GM12878 (cell line): ENCODE results near the gene MGRN1. TPM values are rescaled to one million over a fixed set of nuclear protein-coding genes. Genes with fewer than 3 reads are reported as not detected.

ENCODE experiments used
- ATAC-seq: fragments of 200-7000 bp; cut with Tn5 transposase; 3 replicates; pipeline ENCODE4 v1.9.1; 2020; ENCODE audit warnings: mild to moderate bottlenecking, moderate library complexity
- BruUV-seq: library from RNA; stranded (reverse); fragments of 400-500 nt; replicated peaks from 2 replicates; lab custom pipeline; 2021; lab: Mats Ljungman, UMichigan
- CTCF ChIA-PET: fragments of 300-600 bp; sonication (Branson Sonifier 250); formaldehyde crosslinking; extraction: SDS; loops from one replicate; lab custom pipeline; 2021; ENCODE audit warnings: inconsistent platforms; lab: Yijun Ruan, JAX
- POLR2A ChIA-PET: fragments of 350-600 bp; formaldehyde crosslinking; extraction: SDS; loops from one replicate; lab custom pipeline; 2021; ENCODE audit warnings: inconsistent platforms; lab: Charles Lee
- RAD21 ChIA-PET: fragments of 300-600 bp; sonication (Branson Sonifier 250); formaldehyde crosslinking; loops from one replicate; lab custom pipeline; 2023; ENCODE audit warnings: antibody characterized with exemption; ENCODE audit not compliant: unreplicated experiment; lab: Charles Lee
- SMC1A ChIA-PET: fragments of 300-600 bp; sonication (Branson Sonifier 250); formaldehyde crosslinking; loops from one replicate; lab custom pipeline; 2023; ENCODE audit not compliant: unreplicated experiment, uncharacterized antibody; lab: Charles Lee
- DNase-seq: peaks from one replicate; pipeline ENCODE4 v3.0.0-alpha.2; 2011; ENCODE audit warnings: low read depth, low spot score
- FAIRE-seq: peaks from 3 replicates; lab custom pipeline; 2011; peaks lifted over from hg19 to GRCh38; lab: Jason Lieb, UNC
- H2AFZ ChIP-seq: 2 replicates; pipeline ENCODE4 v1.6.0; 2011; ENCODE audit warnings: low read depth, low read length, control low read depth; ENCODE audit not compliant: control insufficient read depth
- H3K27ac ChIP-seq: 2 replicates; pipeline ENCODE4 v1.5.1; 2011; ENCODE audit warnings: control low read depth; ENCODE audit not compliant: control insufficient read depth, insufficient read depth
- H3K27me3 ChIP-seq, 2 experiments: replicated peaks in 1 of 2; 2 replicates each; pipeline versions ENCODE4 v1.6.0 to v1.6.1; 2011; ENCODE audit warnings: low read length in 1 of 2; ENCODE audit not compliant: control insufficient read depth in 2 of 2, insufficient read depth in 2 of 2
- H3K36me3 ChIP-seq, 2 experiments: 2 replicates each; pipeline ENCODE4 v1.5.1; 2011; ENCODE audit warnings: low read length in 1 of 2; ENCODE audit not compliant: control insufficient read depth in 2 of 2, insufficient read depth in 2 of 2
- H3K4me1 ChIP-seq: 2 replicates; pipeline ENCODE4 v1.6.1; 2011; ENCODE audit warnings: mild to moderate bottlenecking, low read length, moderate library complexity, mixed read lengths; ENCODE audit not compliant: control insufficient read depth, insufficient read depth
- H3K4me2 ChIP-seq: 2 replicates; pipeline ENCODE4 v1.6.0; 2011; ENCODE audit warnings: control low read depth; ENCODE audit not compliant: control insufficient read depth, insufficient read depth
- H3K4me3 ChIP-seq: fragments of 200-600 bp; sonication (generic); 2 replicates; pipeline ENCODE4 v1.5.1; 2016
- H3K79me2 ChIP-seq: 2 replicates; pipeline ENCODE4 v1.6.0; 2011; ENCODE audit warnings: low read length; ENCODE audit not compliant: control insufficient read depth, insufficient read depth
- H3K9ac ChIP-seq: 2 replicates; pipeline ENCODE4 v1.8.0; 2011; ENCODE audit warnings: low read length, control low read depth, mixed read lengths; ENCODE audit not compliant: control insufficient read depth, insufficient read depth
- H3K9me3 ChIP-seq: replicated peaks from 3 replicates; pipeline ENCODE4 v1.5.1; 2011; ENCODE audit warnings: mild to moderate bottlenecking, low read length; ENCODE audit not compliant: control insufficient read depth, insufficient read depth
- H4K20me1 ChIP-seq: 2 replicates; pipeline ENCODE4 v1.6.0; 2011; ENCODE audit not compliant: control insufficient read depth, insufficient read depth
- CREB1 ChIP-seq: IDR thresholded peaks from 2 replicates; pipeline ENCODE4 v1.6.1; 2012; ENCODE audit warnings: low read depth, mild to moderate bottlenecking, inconsistent platforms
- EZH2 ChIP-seq: IDR thresholded peaks from 2 replicates; pipeline ENCODE4 v1.6.1; 2012; ENCODE audit warnings: low read depth, mild to moderate bottlenecking, control low read depth, inconsistent platforms, low read length, borderline replicate concordance; ENCODE audit not compliant: control insufficient read depth
- HCFC1 ChIP-seq: fragments of 150-350 bp; IDR thresholded peaks from 2 replicates; pipeline ENCODE4 v1.6.1; 2014; ENCODE audit warnings: low read length
- MLLT1 ChIP-seq: fragments of 450-650 bp; IDR thresholded peaks from 2 replicates; pipeline ENCODE4 v1.6.1; 2016; ENCODE audit warnings: mild to moderate bottlenecking
- NR2C1 ChIP-seq: fragments of 450-650 bp; IDR thresholded peaks from 2 replicates; pipeline ENCODE4 v1.6.1; 2017; ENCODE audit warnings: antibody characterized with exemption, mild to moderate bottlenecking, moderate library complexity
- NRF1 ChIP-seq: conservative IDR thresholded peaks from 2 replicates; pipeline ENCODE4 v1.6.1; 2011; ENCODE audit warnings: mild to moderate bottlenecking, low read depth, low read length, improper control_type of control experiment
- PKNOX1 ChIP-seq: fragments of 450-650 bp; IDR thresholded peaks from 2 replicates; pipeline ENCODE4 v1.6.1; 2016; ENCODE audit warnings: mild to moderate bottlenecking
- RUNX3 ChIP-seq: IDR thresholded peaks from 2 replicates; pipeline ENCODE4 v1.6.1; 2012; ENCODE audit warnings: low read length, inconsistent platforms
- SMAD1 ChIP-seq: fragments of 450-650 bp; IDR thresholded peaks from 2 replicates; pipeline ENCODE4 v1.6.1; 2018; ENCODE audit warnings: mild to moderate bottlenecking, low read depth; ENCODE audit not compliant: partially characterized antibody
- WGBS: methylation state at CpG from one replicate; pipeline ENCODE4 v1.1.6; 2016; ENCODE audit warnings: low lambda C conversion rate; ENCODE audit not compliant: insufficient replicate concordance, insufficient coverage; ENCODE audit errors: missing lambda C conversion rate; 5-methylcytosine and 5-hydroxymethylcytosine counted together
- in situ Hi-C: fragments of 300-500 bp; cut with MboI; formaldehyde crosslinking; loops from 9 replicates; pipeline ENCODE4 v1.14.3; 2018; ENCODE audit warnings: mixed read lengths
- intact Hi-C: fragments of 100-400 bp; cut with micrococcal nuclease; formaldehyde crosslinking; loops from one replicate; pipeline ENCODE4 v1.14.2; 2022; ENCODE audit not compliant: unreplicated experiment
- polyA plus RNA-seq, 11 experiments: library from polyadenylated mRNA; depleted of rRNA in 4 of 11; unstranded in 6 of 11; stranded (reverse) in 5 of 11; fragments of >200 nt; fragmentation: Nextera tagmentation in 4 of 11; fragmentation: Illumina TruSeq in 1 of 11; extraction: Ambion mirVana in 4 of 11; extraction: Trizol in 1 of 11; gene quantifications; 1 replicate in 1 of 11; 2 replicates in 10 of 11; pipeline versions ENCODE4 v1.2.1 to v1.2.3, GENCODE V29; 2011 to 2016; ENCODE audit warnings: inconsistent platforms in 2 of 11, missing spikeins in 2 of 11, low read depth in 1 of 11
- total RNA-seq, 4 experiments: library from RNA; depleted of rRNA in 3 of 4; stranded (reverse); fragments of >200 nt in 3 of 4; fragmentation: Illumina TruSeq in 1 of 4; extraction: Trizol in 1 of 4; gene quantifications; 2 replicates each; pipeline versions ENCODE4 v1.2.1 to v1.2.3, GENCODE V29; 2013 to 2021

Gene MGRN1
- total and polyA plus RNA-seq, 10 of the 15 experiments (the other 5 are each of a cell fraction or from before 2014, with no cell fraction given): 0.35 to 86.7 (median 14.6) TPM

- TF ChIP-seq NR2C1 (no peak), EZH2 (no peak), NRF1 (no peak), SMAD1 (no peak), CREB1 (no peak), RUNX3 (no peak)
Measured at GRCh38 chr16:4729876-4730275, 105.2 kb downstream of the MGRN1 start (continued).

GRCh38 chr16:4733211-4733742, 108.7 kb downstream of the MGRN1 start:
- TF ChIP-seq HCFC1: no peak
- no peak for TF ChIP-seq PKNOX1
- peak; percentile 90 for TF ChIP-seq MLLT1
- no peaks in the 10 kb centered on the region for H3K9me3 ChIP-seq
- peak overlapping the region; percentile 92 for H3K9ac ChIP-seq
- WGBS: 51% methylated on average over 17 of the region's 17 CpGs
- peaks cover 2% of the 10 kb centered on the region; the same call in 1 of the 2 replicates for H3K4me1 ChIP-seq
- peak overlapping the region; percentile 73 for H3K27ac ChIP-seq
- peak overlapping the region; percentile 87 for H3K4me3 ChIP-seq
- POLR2A ChIA-PET: interaction anchor here (2.0 kb wide), 1 partner anchor 35 kb away, joined by 15 read pairs; no protein-coding TSS in a partner anchor
- RAD21 ChIA-PET: interaction anchor here (1.7 to 2.7 kb wide), 3 partner anchors 35 to 100 kb away, joined by 4 to 18 read pairs (median 18); partner anchors contain the start of gene ROGDI
- FAIRE-seq: no peak
- intact Hi-C loops (no loop called here), in situ Hi-C loops (no loop called here)
- no peaks in the 10 kb centered on the region for H4K20me1 ChIP-seq
- H3K4me2 ChIP-seq: peak overlapping the region; percentile 100
- no peak for DNase-seq
- peaks cover 13% of the 10 kb centered on the region for H3K79me2 ChIP-seq
- no TSS peak for BruUV-seq
- CTCF ChIA-PET: no interaction called here
- H3K36me3 ChIP-seq: no peaks in the 10 kb centered on the region; a peak in 2 of 4 replicates
- H2AFZ ChIP-seq: peak overlapping the region; percentile 95
- no peak for ATAC-seq
- H3K27me3 ChIP-seq: no peaks in the 10 kb centered on the region
- SMC1A ChIA-PET: interaction anchor here (0.8 to 2.3 kb wide), 4 partner anchors 35 to 75 kb away, joined by 3 to 15 read pairs (median 4); partner anchors contain the start of gene ZNF500
